Bone marrow (tissue), 2 donors: ENCODE results near the gene QKI.
A peak's percentile ranks its signal among the peaks of the same experiment; 100 is the strongest.
"Not testable (repeated sequence)": the region's sequence is repeated elsewhere in the genome, so short reads cannot be mapped to it uniquely, and the experiment has no call there.

Experiments used
- DNase-seq, 2 donors: peaks; one replicate each; lab custom pipeline; 2025; lab: John Stamatoyannopoulos, UW

QKI gene

GRCh38 chr6:163439997-163440396 lies 25.5 kb downstream of the QKI start:
- no peak for DNase-seq

- DNase-seq = no peak
Observed at GRCh38 chr6:163442336-163442735, 27.8 kb downstream of the QKI start.

- no peak for DNase-seq
Observed at GRCh38 chr6:163444077-163444476, 29.6 kb downstream of the QKI start.

GRCh38 chr6:163446549-163446948 lies 32.0 kb downstream of the QKI start:
- no peak for DNase-seq

GRCh38 chr6:163449076-163449475 lies 34.6 kb downstream of the QKI start:
- DNase-seq = no peak

- no peak for DNase-seq
Observed at GRCh38 chr6:163454425-163454824, 39.9 kb downstream of the QKI start.

- no peak for DNase-seq
Observed at GRCh38 chr6:163455552-163455951, 41.0 kb downstream of the QKI start.

GRCh38 chr6:163457637-163458561 lies 43.4 kb downstream of the QKI start:
- DNase-seq = peak in 1 of 2 donors; percentile 58

GRCh38 chr6:163459007-163459406 lies 44.5 kb downstream of the QKI start:
- DNase-seq = no peak

GRCh38 chr6:163459536-163459935 lies 45.0 kb downstream of the QKI start:
- DNase-seq = no peak

- peak in 1 of 2 donors; percentile 14 for DNase-seq
Observed at GRCh38 chr6:163460307-163460782, 45.8 kb downstream of the QKI start.

- no peak for DNase-seq
Observed at GRCh38 chr6:163461696-163462095, 47.2 kb downstream of the QKI start.

- DNase-seq = no peak
Observed at GRCh38 chr6:163463180-163463579, 48.7 kb downstream of the QKI start.

GRCh38 chr6:163463795-163464194 lies 49.3 kb downstream of the QKI start:
- no peak for DNase-seq

- no peak for DNase-seq
Observed at GRCh38 chr6:163466839-163467390, 52.4 kb downstream of the QKI start.

GRCh38 chr6:163468738-163469137 lies 54.2 kb downstream of the QKI start:
- no peak for DNase-seq

- no peak for DNase-seq
Observed at GRCh38 chr6:163469459-163469985, 55.0 kb downstream of the QKI start.

GRCh38 chr6:163470611-163471010 lies 56.1 kb downstream of the QKI start:
- no peak for DNase-seq

- DNase-seq = no peak
Observed at GRCh38 chr6:163474581-163474980, 60.1 kb downstream of the QKI start.

GRCh38 chr6:163476946-163477345 lies 62.4 kb downstream of the QKI start:
- DNase-seq = not testable (repeated sequence)

GRCh38 chr6:163483107-163483506 lies 68.6 kb downstream of the QKI start:
- DNase-seq = no peak

GRCh38 chr6:163485388-163485851 lies 70.9 kb downstream of the QKI start:
- DNase-seq = no peak

GRCh38 chr6:163486821-163487220 lies 72.3 kb downstream of the QKI start:
- no peak for DNase-seq
